GM12892 (cell line): ENCODE results near the gene SF3A2.

ENCODE experiments used
- POLR2A ChIP-seq: IDR thresholded peaks from 2 replicates; pipeline ENCODE4 v1.6.1; 2011; ENCODE audit warnings: low read depth, low read length, control low read depth
- POLR2AphosphoS5 ChIP-seq: IDR thresholded peaks from 2 replicates; pipeline ENCODE4 v1.6.1; 2011; ENCODE audit warnings: low read depth, low read length, control low read depth

GRCh38 chr19:2254064-2254872 lies 17.6 kb downstream of the SF3A2 start:
- TF ChIP-seq POLR2A = no peak
- TF ChIP-seq POLR2AphosphoS5 = no peak
